Liver (tissue), 9 donors: ENCODE results near the gene FBXW11. TPM values are rescaled to one million over a fixed set of nuclear protein-coding genes. Genes with fewer than 3 reads are reported as not detected.

Source experiments
- DNase-seq: peaks from one replicate; pipeline ENCODE4 v3.0.0-alpha.2; 2017; ENCODE audit warnings: low spot score
- H3K27ac ChIP-seq, 2 donors: one replicate each; pipeline ENCODE4 v1.7.0; 2013; ENCODE audit warnings: inconsistent platforms in 2 of 2, low read length in 2 of 2, control low read depth in 1 of 2, low read depth in 1 of 2, mild to moderate bottlenecking in 1 of 2
- H3K27me3 ChIP-seq, 4 donors: one replicate each; pipeline versions ENCODE4 v1.6.1 to v1.7.0; 2013; ENCODE audit warnings: low read length in 3 of 4, inconsistent platforms in 1 of 4, mild to moderate bottlenecking in 1 of 4, moderate library complexity in 1 of 4; ENCODE audit not compliant: control insufficient read depth in 4 of 4, insufficient read depth in 4 of 4
- H3K36me3 ChIP-seq, 4 donors: one replicate each; pipeline versions ENCODE4 v1.6.1 to v1.7.0; 2013; ENCODE audit warnings: low read length in 3 of 4, mild to moderate bottlenecking in 3 of 4, low read depth in 1 of 4, moderate library complexity in 1 of 4; ENCODE audit not compliant: control insufficient read depth in 4 of 4, insufficient read depth in 3 of 4
- H3K4me1 ChIP-seq, 4 donors: one replicate each; pipeline versions ENCODE4 v1.6.1 to v1.7.0; 2013; ENCODE audit warnings: low read length in 3 of 4, mild to moderate bottlenecking in 3 of 4, moderate library complexity in 1 of 4; ENCODE audit not compliant: control insufficient read depth in 4 of 4, insufficient read depth in 4 of 4
- H3K4me3 ChIP-seq, 3 donors: one replicate each; pipeline versions ENCODE4 v1.6.1 to v1.7.0; 2013; ENCODE audit warnings: low read length in 3 of 3, control low read depth in 1 of 3, low read depth in 1 of 3, mild to moderate bottlenecking in 1 of 3
- H3K9ac ChIP-seq, 2 donors: one replicate each; pipeline ENCODE4 v1.7.0; 2013; ENCODE audit warnings: low read length in 2 of 2, mild to moderate bottlenecking in 2 of 2, moderate library complexity in 2 of 2, control low read depth in 1 of 2, low read depth in 1 of 2
- H3K9me3 ChIP-seq, 4 donors: one replicate each; pipeline versions ENCODE4 v1.6.1 to v1.7.0; 2013; ENCODE audit warnings: low read length in 3 of 4; ENCODE audit not compliant: control insufficient read depth in 4 of 4
- ATF3 ChIP-seq: IDR thresholded peaks from 2 replicates; pipeline ENCODE4 v1.6.1; 2016; ENCODE audit warnings: antibody characterized with exemption
- CTCF ChIP-seq: fragments of 150-350 bp; IDR thresholded peaks from 2 replicates; pipeline ENCODE4 v1.5.1; 2017; ENCODE audit warnings: improper control_type of control experiment, low read depth, low read length; ENCODE audit not compliant: missing input control
- EGR1 ChIP-seq, 2 donors: IDR thresholded peaks; 2 replicates each; pipeline ENCODE4 v1.6.1; 2016 to 2018; ENCODE audit warnings: antibody characterized with exemption in 2 of 2, low read depth in 2 of 2
- FOXA1 ChIP-seq: IDR thresholded peaks from 2 replicates; pipeline ENCODE4 v1.6.1; 2016; ENCODE audit warnings: antibody characterized with exemption
- FOXA2 ChIP-seq: IDR thresholded peaks from 2 replicates; pipeline ENCODE4 v1.6.1; 2016; ENCODE audit warnings: antibody characterized with exemption
- GABPA ChIP-seq, 2 donors: IDR thresholded peaks in 1 of 2; conservative IDR thresholded peaks in 1 of 2; 2 replicates each; pipeline ENCODE4 v1.6.1; 2016; ENCODE audit warnings: antibody characterized with exemption in 2 of 2, mild to moderate bottlenecking in 1 of 2, moderate library complexity in 1 of 2
- HNF4A ChIP-seq, 2 donors: conservative IDR thresholded peaks; 2 replicates each; pipeline ENCODE4 v1.6.1; 2016; ENCODE audit warnings: antibody characterized with exemption in 2 of 2, mild to moderate bottlenecking in 2 of 2
- HNF4G ChIP-seq: IDR thresholded peaks from 2 replicates; pipeline ENCODE4 v1.6.1; 2016; ENCODE audit warnings: antibody characterized with exemption
- JUND ChIP-seq, 2 donors: IDR thresholded peaks; 2 replicates each; pipeline ENCODE4 v1.6.1; 2016; ENCODE audit warnings: antibody characterized with exemption in 2 of 2
- MAX ChIP-seq: IDR thresholded peaks from 2 replicates; pipeline ENCODE4 v1.6.1; 2016; ENCODE audit warnings: antibody characterized with exemption
- NR2F2 ChIP-seq: IDR thresholded peaks from 2 replicates; pipeline ENCODE4 v1.6.1; 2016; ENCODE audit warnings: antibody characterized with exemption
- RAD21 ChIP-seq, 2 donors: IDR thresholded peaks; 2 replicates each; pipeline ENCODE4 v1.6.1; 2016; ENCODE audit warnings: antibody characterized with exemption in 2 of 2, mild to moderate bottlenecking in 2 of 2
- RXRA ChIP-seq, 2 donors: IDR thresholded peaks; 2 replicates each; pipeline ENCODE4 v1.6.1; 2017 to 2018; ENCODE audit warnings: antibody characterized with exemption in 2 of 2, mild to moderate bottlenecking in 1 of 2
- SP1 ChIP-seq: IDR thresholded peaks from 2 replicates; pipeline ENCODE4 v1.6.1; 2018; ENCODE audit warnings: antibody characterized with exemption, mild to moderate bottlenecking
- TAF1 ChIP-seq: conservative IDR thresholded peaks from 2 replicates; pipeline ENCODE4 v1.6.1; 2016; ENCODE audit warnings: antibody characterized with exemption, mild to moderate bottlenecking
- YY1 ChIP-seq: IDR thresholded peaks from 2 replicates; pipeline ENCODE4 v1.6.1; 2016; ENCODE audit warnings: antibody characterized with exemption, mild to moderate bottlenecking
- WGBS: extraction: QIAGEN DNeasy Blood & Tissue Kit; methylation state at CpG from one replicate; pipeline ENCODE4 v1.1.7; 2013; 5-methylcytosine and 5-hydroxymethylcytosine counted together
- polyA plus RNA-seq, 2 donors: library from polyadenylated mRNA; stranded (reverse) in 1 of 2; unstranded in 1 of 2; fragments of 200-250 nt in 1 of 2; fragments of >200 nt in 1 of 2; fragmentation: Nextera tagmentation in 1 of 2; extraction: Ambion mirVana in 1 of 2; gene quantifications; one replicate each; pipeline versions ENCODE4 v1.2.1 to v1.2.3, GENCODE V29; 2013 to 2015
- total RNA-seq, 2 donors: library from RNA; depleted of rRNA; stranded (reverse); fragments of >200 nt; gene quantifications; one replicate each; pipeline ENCODE4 v1.2.3, GENCODE V29; 2014
- TF ChIP-seq, protein P1 (sequence below): IDR thresholded peaks from 2 replicates; pipeline ENCODE4 v1.6.1; 2016; ENCODE audit warnings: antibody characterized with exemption, mild to moderate bottlenecking
- TF ChIP-seq, protein P2 (sequence below): IDR thresholded peaks from 2 replicates; pipeline ENCODE4 v1.6.1; 2016; ENCODE audit warnings: antibody characterized with exemption
- donor health status: healthy.
- donor health status: healthy.
- donor health status: healthy.
- donor health status: healthy.
- donor health status: healthy.

Gene FBXW11
- total and polyA plus RNA-seq, 4 donors = 11.2 to 37.5 (median 22.0) TPM

GRCh38 chr5:171975262-171975876, 31.1 kb downstream of the FBXW11 start:
- peaks cover 0 to 3% (median 2%) of the 10 kb centered on the region in 4 donors for H3K4me1 ChIP-seq
- H3K27me3 ChIP-seq = no peaks in the 10 kb centered on the region
- 89% methylated on average over 3 of the region's 3 CpGs for WGBS
- no peak overlapping the region for H3K9ac ChIP-seq
- no peak overlapping the region for H3K4me3 ChIP-seq
- TF ChIP-seq CTCF = no peak
- TF ChIP-seq YY1 = no peak
- TF ChIP-seq JUND (IDR thresholded peaks at IDR 0.05) = no peak
- TF ChIP-seq NR2F2 = no peak
- no peak for TF ChIP-seq GABPA (IDR thresholded peaks at IDR 0.05 in 1 of 2, conservative IDR thresholded peaks at IDR 0.05 in 1 of 2)
- no peak for TF ChIP-seq ATF3
- TF ChIP-seq RAD21 (IDR thresholded peaks at IDR 0.05) = no peak
- TF ChIP-seq SP1 = no peak
- TF ChIP-seq FOXA2 = no peak
- no peak for TF ChIP-seq RXRA (IDR thresholded peaks at IDR 0.05)
- no peak for DNase-seq
- H3K27ac ChIP-seq = no peak overlapping the region
- no peaks in the 10 kb centered on the region for H3K36me3 ChIP-seq
- H3K9me3 ChIP-seq = peaks cover 1 to 8% (median 4%) of the 10 kb centered on the region in 4 donors

- 93% methylated on average over 2 of the region's 2 CpGs for WGBS
- TF ChIP-seq FOXA2 (no peak), YY1 (no peak), MAX (no peak), HNF4A (conservative IDR thresholded peaks at IDR 0.05) (no peak), SP1 (no peak), NR2F2 (no peak), EGR1 (IDR thresholded peaks at IDR 0.05; ENCODE audit: low read depth in 2 of 2) (no peak), FOXA1 (no peak), CTCF (no peak), RXRA (IDR thresholded peaks at IDR 0.05) (no peak), RAD21 (IDR thresholded peaks at IDR 0.05) (no peak), JUND (IDR thresholded peaks at IDR 0.05) (no peak), TAF1 (no peak), ATF3 (no peak), HNF4G (no peak), GABPA (IDR thresholded peaks at IDR 0.05 in 1 of 2, conservative IDR thresholded peaks at IDR 0.05 in 1 of 2) (no peak)
- TF ChIP-seq, protein P1, sequence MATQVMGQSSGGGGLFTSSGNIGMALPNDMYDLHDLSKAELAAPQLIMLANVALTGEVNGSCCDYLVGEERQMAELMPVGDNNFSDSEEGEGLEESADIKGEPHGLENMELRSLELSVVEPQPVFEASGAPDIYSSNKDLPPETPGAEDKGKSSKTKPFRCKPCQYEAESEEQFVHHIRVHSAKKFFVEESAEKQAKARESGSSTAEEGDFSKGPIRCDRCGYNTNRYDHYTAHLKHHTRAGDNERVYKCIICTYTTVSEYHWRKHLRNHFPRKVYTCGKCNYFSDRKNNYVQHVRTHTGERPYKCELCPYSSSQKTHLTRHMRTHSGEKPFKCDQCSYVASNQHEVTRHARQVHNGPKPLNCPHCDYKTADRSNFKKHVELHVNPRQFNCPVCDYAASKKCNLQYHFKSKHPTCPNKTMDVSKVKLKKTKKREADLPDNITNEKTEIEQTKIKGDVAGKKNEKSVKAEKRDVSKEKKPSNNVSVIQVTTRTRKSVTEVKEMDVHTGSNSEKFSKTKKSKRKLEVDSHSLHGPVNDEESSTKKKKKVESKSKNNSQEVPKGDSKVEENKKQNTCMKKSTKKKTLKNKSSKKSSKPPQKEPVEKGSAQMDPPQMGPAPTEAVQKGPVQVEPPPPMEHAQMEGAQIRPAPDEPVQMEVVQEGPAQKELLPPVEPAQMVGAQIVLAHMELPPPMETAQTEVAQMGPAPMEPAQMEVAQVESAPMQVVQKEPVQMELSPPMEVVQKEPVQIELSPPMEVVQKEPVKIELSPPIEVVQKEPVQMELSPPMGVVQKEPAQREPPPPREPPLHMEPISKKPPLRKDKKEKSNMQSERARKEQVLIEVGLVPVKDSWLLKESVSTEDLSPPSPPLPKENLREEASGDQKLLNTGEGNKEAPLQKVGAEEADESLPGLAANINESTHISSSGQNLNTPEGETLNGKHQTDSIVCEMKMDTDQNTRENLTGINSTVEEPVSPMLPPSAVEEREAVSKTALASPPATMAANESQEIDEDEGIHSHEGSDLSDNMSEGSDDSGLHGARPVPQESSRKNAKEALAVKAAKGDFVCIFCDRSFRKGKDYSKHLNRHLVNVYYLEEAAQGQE = no peak
- TF ChIP-seq, protein P2, sequence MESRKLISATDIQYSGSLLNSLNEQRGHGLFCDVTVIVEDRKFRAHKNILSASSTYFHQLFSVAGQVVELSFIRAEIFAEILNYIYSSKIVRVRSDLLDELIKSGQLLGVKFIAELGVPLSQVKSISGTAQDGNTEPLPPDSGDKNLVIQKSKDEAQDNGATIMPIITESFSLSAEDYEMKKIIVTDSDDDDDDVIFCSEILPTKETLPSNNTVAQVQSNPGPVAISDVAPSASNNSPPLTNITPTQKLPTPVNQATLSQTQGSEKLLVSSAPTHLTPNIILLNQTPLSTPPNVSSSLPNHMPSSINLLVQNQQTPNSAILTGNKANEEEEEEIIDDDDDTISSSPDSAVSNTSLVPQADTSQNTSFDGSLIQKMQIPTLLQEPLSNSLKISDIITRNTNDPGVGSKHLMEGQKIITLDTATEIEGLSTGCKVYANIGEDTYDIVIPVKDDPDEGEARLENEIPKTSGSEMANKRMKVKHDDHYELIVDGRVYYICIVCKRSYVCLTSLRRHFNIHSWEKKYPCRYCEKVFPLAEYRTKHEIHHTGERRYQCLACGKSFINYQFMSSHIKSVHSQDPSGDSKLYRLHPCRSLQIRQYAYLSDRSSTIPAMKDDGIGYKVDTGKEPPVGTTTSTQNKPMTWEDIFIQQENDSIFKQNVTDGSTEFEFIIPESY = no peak
- Histone ChIP-seq H3K4me1 (peaks cover 0 to 3% (median under 1%) of the 10 kb centered on the region in 4 donors), H3K9ac (no peak overlapping the region), H3K4me3 (no peak overlapping the region), H3K27ac (no peak overlapping the region), H3K36me3 (no peaks in the 10 kb centered on the region), H3K27me3 (no peaks in the 10 kb centered on the region), H3K9me3 (no peaks in the 10 kb centered on the region)
- DNase-seq = no peak
Observed at GRCh38 chr5:171970826-171971225, 35.6 kb downstream of the FBXW11 start.
